ENCODE results near the gene MFSD6. TPM values are rescaled to one million over a fixed set of nuclear protein-coding genes. Genes with fewer than 3 reads are reported as not detected.

The MFSD6 gene
- total RNA-seq, 1 donor from 2014 or later = 33.5 TPM

- DNase-seq = no peak
Observed at GRCh38 chr2:190440113-190440512, 32.0 kb downstream of the MFSD6 start.

GRCh38 chr2:190441564-190441963 lies 33.4 kb downstream of the MFSD6 start:
- no peak for DNase-seq

- no peak for DNase-seq
Observed at GRCh38 chr2:190443055-190443454, 34.9 kb downstream of the MFSD6 start.

GRCh38 chr2:190443778-190444481 lies 35.8 kb downstream of the MFSD6 start:
- peak; percentile 81 for DNase-seq

GRCh38 chr2:190444976-190445375 lies 36.8 kb downstream of the MFSD6 start:
- DNase-seq = no peak

- DNase-seq = no peak
Observed at GRCh38 chr2:190446193-190446592, 38.0 kb downstream of the MFSD6 start.

- DNase-seq = no peak
Observed at GRCh38 chr2:190446750-190447516, 38.8 kb downstream of the MFSD6 start.

- no peak for DNase-seq
Observed at GRCh38 chr2:190447766-190448165, 39.6 kb downstream of the MFSD6 start.

- no peak for DNase-seq
Observed at GRCh38 chr2:190449925-190450324, 41.8 kb downstream of the MFSD6 start.

GRCh38 chr2:190450363-190450762 lies 42.2 kb downstream of the MFSD6 start:
- DNase-seq = no peak

GRCh38 chr2:190451561-190452176 lies 43.5 kb downstream of the MFSD6 start:
- no peak for DNase-seq

- no peak for DNase-seq
Observed at GRCh38 chr2:190452433-190452832, 44.3 kb downstream of the MFSD6 start.

GRCh38 chr2:190454795-190455194 lies 46.6 kb downstream of the MFSD6 start:
- no peak for DNase-seq

- no peak for DNase-seq
Observed at GRCh38 chr2:190455358-190456095, 47.4 kb downstream of the MFSD6 start.

GRCh38 chr2:190456833-190457232 lies 48.7 kb downstream of the MFSD6 start:
- no peak for DNase-seq

GRCh38 chr2:190457256-190457655 lies 49.1 kb downstream of the MFSD6 start:
- DNase-seq = no peak

- no peak for DNase-seq
Observed at GRCh38 chr2:190458352-190459107, 50.4 kb downstream of the MFSD6 start.

GRCh38 chr2:190459881-190460280 lies 51.7 kb downstream of the MFSD6 start:
- DNase-seq = no peak

- no peak for DNase-seq
Observed at GRCh38 chr2:190460487-190460886, 52.3 kb downstream of the MFSD6 start.

GRCh38 chr2:190462181-190462580 lies 54.0 kb downstream of the MFSD6 start:
- DNase-seq = no peak

GRCh38 chr2:190462611-190463010 lies 54.5 kb downstream of the MFSD6 start:
- DNase-seq = no peak

GRCh38 chr2:190465060-190465459 lies 56.9 kb downstream of the MFSD6 start:
- no peak for DNase-seq

Measured in tongue (tissue), 2 donors.